ENCODE results near the gene GJC1. TPM values are rescaled to one million over a fixed set of nuclear protein-coding genes. Genes with fewer than 3 reads are reported as not detected.
"Not testable (repeated sequence)": the region's sequence is repeated elsewhere in the genome, so short reads cannot be mapped to it uniquely, and the experiment has no call there.

Gene GJC1
- polyA plus RNA-seq, 1 experiment = 20.6 TPM

DNA sequence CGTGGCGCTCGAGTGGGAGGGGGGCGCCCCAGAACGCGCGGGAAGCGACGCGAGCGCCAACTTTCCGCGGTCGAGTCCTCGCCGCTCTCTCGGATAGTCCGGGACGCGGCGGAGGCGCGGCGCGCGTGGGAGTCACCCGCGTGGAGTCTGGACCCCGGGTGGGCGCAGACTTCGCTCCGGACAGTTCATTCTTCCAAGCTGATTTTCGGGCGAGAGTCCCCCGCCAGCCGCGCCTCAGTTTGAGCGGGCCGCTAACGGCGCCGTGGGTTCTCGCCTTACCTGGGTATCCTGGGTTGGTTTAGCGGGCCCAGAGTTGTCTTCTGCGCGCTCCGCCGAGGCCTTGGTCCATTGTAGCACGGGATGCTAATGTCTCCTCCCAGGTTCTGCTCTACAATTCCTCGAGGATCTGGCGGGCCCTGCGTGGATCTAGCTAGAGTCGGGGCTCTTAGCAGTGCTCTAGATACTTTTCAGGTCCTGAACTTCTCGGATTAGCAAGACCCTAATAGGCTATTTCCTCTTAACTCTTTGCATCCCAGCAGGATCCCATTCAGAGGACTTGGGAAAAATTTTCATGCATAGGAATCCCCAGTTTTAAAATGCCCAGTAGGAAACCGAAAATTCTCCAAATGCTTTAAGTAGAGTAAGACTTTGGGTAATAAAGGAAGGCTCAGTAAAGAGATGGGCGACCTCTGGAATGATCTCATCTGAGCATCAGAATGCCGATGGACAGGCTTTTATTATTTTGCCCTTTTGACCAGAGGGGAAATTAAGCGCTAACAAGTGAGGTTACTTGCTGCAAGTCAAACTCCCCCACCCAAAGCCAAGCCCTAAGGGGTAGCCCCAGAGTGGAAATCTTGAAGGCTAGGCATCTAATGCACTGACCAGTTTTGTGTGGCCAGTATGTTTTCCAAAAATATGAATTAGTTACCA lies 537 bp upstream of the GJC1 start:
- POLR2A ChIA-PET = no interaction called here
- Histone ChIP-seq H3K27ac (ENCODE audit: low read depth, low read length) (peak overlapping the region; percentile 21), H3K4me3 (ENCODE audit: low read depth, low read length) (peak overlapping the region; percentile 79), H3K27me3 (ENCODE audit: control insufficient read depth, insufficient read depth, low read length) (no peaks in the 10 kb centered on the region), H3K9me3 (ENCODE audit: control insufficient read depth, insufficient read depth, low read length) (no peaks in the 10 kb centered on the region)
- DNase-seq (ENCODE audit: low read depth, low spot score) = no peak
- CTCF ChIA-PET = interaction anchor here (0.5 kb wide), 1 partner anchor 15 kb away, joined by 3 read pairs; no protein-coding TSS in a partner anchor
- TF ChIP-seq, protein P1, sequence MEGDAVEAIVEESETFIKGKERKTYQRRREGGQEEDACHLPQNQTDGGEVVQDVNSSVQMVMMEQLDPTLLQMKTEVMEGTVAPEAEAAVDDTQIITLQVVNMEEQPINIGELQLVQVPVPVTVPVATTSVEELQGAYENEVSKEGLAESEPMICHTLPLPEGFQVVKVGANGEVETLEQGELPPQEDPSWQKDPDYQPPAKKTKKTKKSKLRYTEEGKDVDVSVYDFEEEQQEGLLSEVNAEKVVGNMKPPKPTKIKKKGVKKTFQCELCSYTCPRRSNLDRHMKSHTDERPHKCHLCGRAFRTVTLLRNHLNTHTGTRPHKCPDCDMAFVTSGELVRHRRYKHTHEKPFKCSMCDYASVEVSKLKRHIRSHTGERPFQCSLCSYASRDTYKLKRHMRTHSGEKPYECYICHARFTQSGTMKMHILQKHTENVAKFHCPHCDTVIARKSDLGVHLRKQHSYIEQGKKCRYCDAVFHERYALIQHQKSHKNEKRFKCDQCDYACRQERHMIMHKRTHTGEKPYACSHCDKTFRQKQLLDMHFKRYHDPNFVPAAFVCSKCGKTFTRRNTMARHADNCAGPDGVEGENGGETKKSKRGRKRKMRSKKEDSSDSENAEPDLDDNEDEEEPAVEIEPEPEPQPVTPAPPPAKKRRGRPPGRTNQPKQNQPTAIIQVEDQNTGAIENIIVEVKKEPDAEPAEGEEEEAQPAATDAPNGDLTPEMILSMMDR (IDR thresholded peaks at IDR 0.05; ENCODE audit: low read depth, low read length) = no peak

DNA sequence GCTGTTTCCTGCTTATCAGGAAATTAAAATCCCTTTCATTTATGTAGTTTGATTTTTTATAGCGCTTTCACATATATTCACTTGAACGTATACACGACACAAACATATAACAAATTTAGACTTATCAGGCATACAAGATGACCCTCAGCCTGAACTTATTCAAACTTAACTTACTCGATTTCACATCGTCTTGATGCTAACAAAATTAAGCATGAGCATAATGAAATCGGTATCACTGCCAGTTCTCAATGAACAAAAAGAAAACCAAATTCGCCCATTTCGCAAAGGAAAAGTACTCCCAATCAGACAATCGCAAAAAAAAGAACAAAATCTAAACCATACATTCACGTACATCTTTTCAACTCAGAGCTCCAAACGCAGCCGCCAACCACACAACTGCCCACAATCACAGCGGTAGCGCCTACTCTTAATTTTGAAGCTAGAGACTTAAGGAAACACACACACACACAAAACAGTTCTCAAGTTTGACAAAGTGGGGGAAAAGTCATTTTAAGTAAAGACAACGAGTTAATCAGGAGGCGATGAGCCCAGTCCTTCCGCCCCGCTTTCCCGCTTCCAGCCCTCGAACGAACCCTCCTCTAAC lies 1.1 kb downstream of the GJC1 start:
- CTCF ChIA-PET = interaction anchor here (0.6 to 0.7 kb wide), 2 partner anchors 36 to 49 kb away, joined by 3 to 6 read pairs; no protein-coding TSS in a partner anchor

DNA sequence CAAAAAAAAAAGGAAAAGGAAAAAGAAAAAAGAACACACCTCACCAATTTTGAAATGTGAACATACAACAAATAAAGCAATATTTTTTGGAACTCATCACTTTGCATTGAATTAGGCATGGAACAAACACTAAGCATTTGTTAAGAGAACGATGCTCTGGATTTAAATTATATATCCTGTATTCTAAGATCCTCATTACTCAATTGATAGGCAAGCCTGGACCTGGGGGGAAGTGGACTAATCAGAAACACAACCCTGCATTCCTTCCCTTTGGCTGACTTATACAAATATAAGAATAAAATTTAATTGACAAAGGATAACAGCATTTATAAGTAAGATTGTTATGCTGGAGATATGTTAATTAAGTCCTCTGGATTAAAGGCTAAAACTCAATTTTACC lies 2.2 kb downstream of the GJC1 start:
- ChIA-PET CTCF (interaction anchor here (0.8 kb wide), 1 partner anchor 49 kb away, joined by 4 read pairs; no protein-coding TSS in a partner anchor), POLR2A (interaction anchor here (1.6 kb wide), 1 partner anchor 7 kb away, joined by 6 read pairs; no protein-coding TSS in a partner anchor)
- Histone ChIP-seq H3K27ac (ENCODE audit: low read depth, low read length) (no peak overlapping the region), H3K4me3 (ENCODE audit: low read depth, low read length) (peak overlapping the region; percentile 79), H3K27me3 (ENCODE audit: control insufficient read depth, insufficient read depth, low read length) (no peaks in the 10 kb centered on the region), H3K9me3 (ENCODE audit: control insufficient read depth, insufficient read depth, low read length) (no peaks in the 10 kb centered on the region)
- TF ChIP-seq, protein P1 (IDR thresholded peaks at IDR 0.05; ENCODE audit: low read depth, low read length) = no peak
- DNase-seq (ENCODE audit: low read depth, low spot score) = no peak

More for the DNA sequence above, 1.1 kb downstream of the GJC1 start:
- H3K4me3 ChIP-seq (ENCODE audit: low read depth, low read length) = peak overlapping the region; percentile 79
- POLR2A ChIA-PET = interaction anchor here (0.6 to 1.6 kb wide), 2 partner anchors 9 to 182 kb away, joined by 6 to 17 read pairs; no protein-coding TSS in a partner anchor
- no peak for DNase-seq (ENCODE audit: low read depth, low spot score)
- H3K9me3 ChIP-seq (ENCODE audit: control insufficient read depth, insufficient read depth, low read length) = no peaks in the 10 kb centered on the region
- TF ChIP-seq, protein P1 (IDR thresholded peaks at IDR 0.05; ENCODE audit: low read depth, low read length) = no peak
- H3K27me3 ChIP-seq (ENCODE audit: control insufficient read depth, insufficient read depth, low read length) = no peaks in the 10 kb centered on the region
- no peak overlapping the region for H3K27ac ChIP-seq (ENCODE audit: low read depth, low read length)

DNA sequence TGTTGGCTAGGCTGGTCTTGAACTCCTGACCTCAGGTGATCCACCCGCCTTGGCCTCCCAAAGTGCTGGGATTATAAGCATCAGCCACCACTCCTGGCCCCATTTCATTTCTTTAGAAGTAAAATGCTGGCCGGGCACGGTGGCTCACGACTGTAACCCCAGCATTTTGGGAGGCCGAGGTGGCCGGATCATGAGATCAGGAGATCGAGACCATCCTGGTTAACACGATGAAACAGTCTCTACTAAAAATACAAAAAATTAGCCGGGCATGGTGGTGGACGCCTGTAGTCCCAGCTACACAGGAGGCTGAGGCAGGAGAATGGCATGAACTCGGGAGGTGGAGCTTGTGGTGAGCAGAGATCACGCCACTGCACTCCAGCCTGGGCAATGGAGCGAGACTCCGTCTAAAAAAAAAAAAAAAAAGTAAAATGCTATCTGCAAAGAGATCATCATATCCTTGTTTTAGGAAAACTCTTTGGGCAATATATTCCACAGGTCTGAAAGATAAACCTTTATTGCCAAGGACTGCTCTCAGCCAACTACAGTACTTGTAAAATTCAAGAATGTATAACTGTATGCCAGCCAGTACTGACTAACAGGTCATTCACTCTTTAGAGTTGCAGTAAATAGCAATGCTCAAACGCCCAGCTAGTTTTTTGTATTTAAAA lies 3.8 kb downstream of the GJC1 start:
- Histone ChIP-seq H3K9me3 (ENCODE audit: control insufficient read depth, insufficient read depth, low read length) (no peaks in the 10 kb centered on the region), H3K27ac (ENCODE audit: low read depth, low read length) (no peak overlapping the region), H3K27me3 (ENCODE audit: control insufficient read depth, insufficient read depth, low read length) (no peaks in the 10 kb centered on the region), H3K4me3 (ENCODE audit: low read depth, low read length) (no peak overlapping the region)
- TF ChIP-seq, protein P1 (IDR thresholded peaks at IDR 0.05; ENCODE audit: low read depth, low read length) = no peak
- CTCF ChIA-PET = no interaction called here
- DNase-seq (ENCODE audit: low read depth, low spot score) = no peak
- POLR2A ChIA-PET = interaction anchor here (0.7 kb wide), 2 partner anchors 32 to 519 kb away, joined by 3 to 6 read pairs; no protein-coding TSS in a partner anchor

DNA sequence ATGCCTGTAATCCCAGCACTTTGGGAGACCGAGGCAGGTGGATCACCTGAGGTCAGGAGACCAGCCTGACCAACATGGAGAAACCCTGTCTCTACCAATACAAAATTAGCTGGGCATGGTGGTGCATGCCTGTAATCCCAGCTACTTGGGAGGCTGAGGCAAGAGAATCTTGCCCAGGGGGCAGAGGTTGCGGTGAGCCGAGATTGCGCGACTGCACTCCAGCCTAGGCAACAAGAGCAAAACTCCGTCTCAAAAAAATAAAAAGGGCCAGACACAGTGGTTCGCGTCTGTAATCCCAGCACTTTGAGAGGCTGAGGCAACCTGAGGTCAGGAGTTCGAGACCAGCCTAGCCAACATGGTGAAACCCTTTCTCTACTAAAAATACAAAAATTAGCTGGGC lies 4.9 kb downstream of the GJC1 start:
- H3K4me3 ChIP-seq (ENCODE audit: low read depth, low read length); H3K27me3 ChIP-seq (ENCODE audit: control insufficient read depth, insufficient read depth, low read length); H3K9me3 ChIP-seq (ENCODE audit: control insufficient read depth, insufficient read depth, low read length); POLR2A ChIA-PET; H3K27ac ChIP-seq (ENCODE audit: low read depth, low read length); DNase-seq (ENCODE audit: low read depth, low spot score): not testable (repeated sequence)
- CTCF ChIA-PET = interaction anchor here (0.7 kb wide), 1 partner anchor 48 kb away, joined by 3 read pairs; no protein-coding TSS in a partner anchor

Measured in AG04450 (cell line).